Activated T-cell treated with anti-CD3 and anti-CD28 coated beads, Interleukin-2, amount 50 U/mL, for 48 hours (primary cell): ENCODE results near the gene BPIFB4.

Source experiments
- DNase-seq, 2 experiments: peaks; one replicate each; pipeline ENCODE4 v3.0.0-alpha.2; 2020

BPIFB4 gene

GRCh38 chr20:33062105-33062824 lies 17.2 kb upstream of the BPIFB4 start:
- no peak for DNase-seq

- DNase-seq = no peak
Observed at GRCh38 chr20:33062825-33063149, 16.7 kb upstream of the BPIFB4 start.

GRCh38 chr20:33063271-33063670 lies 16.2 kb upstream of the BPIFB4 start:
- DNase-seq = no peak

- no peak for DNase-seq
Observed at GRCh38 chr20:33064572-33065287, 14.7 kb upstream of the BPIFB4 start.

- DNase-seq = no peak
Observed at GRCh38 chr20:33065785-33066184, 13.7 kb upstream of the BPIFB4 start.

- DNase-seq = no peak
Observed at GRCh38 chr20:33067806-33068205, 11.6 kb upstream of the BPIFB4 start.

- DNase-seq = no peak
Observed at GRCh38 chr20:33068251-33068939, 11.0 kb upstream of the BPIFB4 start.

- no peak for DNase-seq
Observed at GRCh38 chr20:33069673-33070072, 9.8 kb upstream of the BPIFB4 start.

GRCh38 chr20:33070111-33071053 lies 9.1 kb upstream of the BPIFB4 start:
- DNase-seq = no peak

GRCh38 chr20:33071198-33071597 lies 8.2 kb upstream of the BPIFB4 start:
- no peak for DNase-seq

GRCh38 chr20:33072362-33072761 lies 7.1 kb upstream of the BPIFB4 start:
- DNase-seq = no peak

- no peak for DNase-seq
Observed at GRCh38 chr20:33072813-33073212, 6.6 kb upstream of the BPIFB4 start.

- DNase-seq = no peak
Observed at GRCh38 chr20:33074675-33075074, 4.8 kb upstream of the BPIFB4 start.

GRCh38 chr20:33075281-33075680 lies 4.2 kb upstream of the BPIFB4 start:
- no peak for DNase-seq

GRCh38 chr20:33076662-33077372 lies 2.6 kb upstream of the BPIFB4 start:
- DNase-seq = no peak

- no peak for DNase-seq
Observed at GRCh38 chr20:33081411-33082154, 2.1 kb downstream of the BPIFB4 start.

- no peak for DNase-seq
Observed at GRCh38 chr20:33082546-33082945, 3.1 kb downstream of the BPIFB4 start.

GRCh38 chr20:33083544-33084340 lies 4.3 kb downstream of the BPIFB4 start:
- DNase-seq = no peak

- DNase-seq = no peak
Observed at GRCh38 chr20:33084722-33085121, 5.3 kb downstream of the BPIFB4 start.

- DNase-seq = no peak
Observed at GRCh38 chr20:33086052-33086722, 6.7 kb downstream of the BPIFB4 start.
